Type B pancreatic cell (in vitro differentiated cells): ENCODE data around the gene HELZ2. TPM values are rescaled to one million over a fixed set of nuclear protein-coding genes. Genes with fewer than 3 reads are reported as not detected.

Experiments
- DNase-seq: peaks from one replicate; pipeline ENCODE4 v3.0.0; 2021; ENCODE audit warnings: mixed read lengths; ENCODE audit not compliant: unreplicated experiment; ENCODE audit errors: extremely low spot score
- H3K27ac Mint-ChIP-seq: 2 replicates; pipeline ENCODE4 v1.8.0; 2021; ENCODE audit warnings: mild to moderate bottlenecking, mixed read lengths
- H3K27me3 Mint-ChIP-seq: 2 replicates; pipeline ENCODE4 v1.8.0; 2021; ENCODE audit warnings: mixed read lengths
- H3K36me3 Mint-ChIP-seq: 2 replicates; pipeline ENCODE4 v1.8.0; 2021; ENCODE audit warnings: mixed read lengths
- H3K4me1 Mint-ChIP-seq: one replicate; pipeline ENCODE4 v1.8.0; 2021; ENCODE audit warnings: mixed read lengths; ENCODE audit not compliant: unreplicated experiment
- H3K4me3 Mint-ChIP-seq: 2 replicates; pipeline ENCODE4 v1.8.0; 2021; ENCODE audit warnings: mild to moderate bottlenecking, mixed read lengths
- H3K9me3 Mint-ChIP-seq: 2 replicates; pipeline ENCODE4 v1.8.0; 2021; ENCODE audit warnings: mixed read lengths
- CTCF ChIP-seq: fragments of 200-600 bp; sonication (generic); conservative IDR thresholded peaks from 2 replicates; pipeline ENCODE4 v1.5.0; 2021; ENCODE audit warnings: antibody characterized with exemption, mild to moderate bottlenecking
- total RNA-seq: library from RNA; stranded (reverse); gene quantifications from 2 replicates; pipeline ENCODE4 v1.2.1, GENCODE V29; 2021; ENCODE audit warnings: low replicate concordance

Gene HELZ2
- total RNA-seq, 1 donor from 2014 or later = 24.2 TPM

GRCh38 chr20:63585616-63586565 is 11.9 kb upstream of the HELZ2 start:
- Mint-ChIP-seq H3K27ac (no peak overlapping the region), H3K4me1 (peaks cover 8% of the 10 kb centered on the region), H3K9me3 (no peaks in the 10 kb centered on the region), H3K27me3 (no peaks in the 10 kb centered on the region), H3K36me3 (no peaks in the 10 kb centered on the region), H3K4me3 (no peak overlapping the region)
- no peak for TF ChIP-seq CTCF
- no peak for DNase-seq

DNA sequence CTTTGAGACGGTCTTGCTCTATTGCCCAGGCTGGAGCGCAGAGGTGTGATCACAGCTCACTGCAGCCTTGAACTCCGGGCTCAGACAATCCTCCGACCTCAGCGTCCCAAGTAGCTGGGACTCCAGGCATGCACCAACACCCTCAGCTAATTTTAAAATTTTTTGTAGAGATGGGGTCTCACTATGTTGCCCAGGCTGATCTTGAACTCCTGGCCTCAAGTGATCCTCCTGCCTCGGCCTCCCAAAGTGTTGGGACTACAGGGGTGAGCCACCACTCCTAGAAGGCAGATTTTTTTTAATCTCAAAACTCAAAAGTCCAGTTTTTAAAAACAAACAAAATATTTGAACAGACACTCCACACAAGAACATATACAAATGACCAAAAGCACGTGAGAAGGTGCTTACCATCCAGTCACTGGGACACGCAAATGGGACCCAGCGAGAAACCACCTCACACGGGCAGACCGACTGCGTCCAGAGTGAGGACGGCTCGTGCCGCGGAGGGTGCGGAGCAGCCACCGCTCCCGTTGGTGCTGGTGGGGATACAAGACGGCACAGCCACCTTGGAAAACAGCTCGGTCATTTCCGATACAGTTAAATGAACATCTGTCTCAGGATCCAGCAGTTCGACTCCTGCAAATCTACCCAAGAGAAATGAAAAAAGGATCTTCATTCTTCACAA is 8.5 kb upstream of the HELZ2 start:
- DNase-seq = no peak
- H3K36me3 Mint-ChIP-seq = no peaks in the 10 kb centered on the region
- H3K4me1 Mint-ChIP-seq = peaks cover 8% of the 10 kb centered on the region
- H3K9me3 Mint-ChIP-seq = no peaks in the 10 kb centered on the region
- TF ChIP-seq CTCF = no peak
- H3K27me3 Mint-ChIP-seq = peaks cover 3% of the 10 kb centered on the region
- H3K4me3 Mint-ChIP-seq = no peak overlapping the region
- no peak overlapping the region for H3K27ac Mint-ChIP-seq

- DNase-seq = no peak
- Mint-ChIP-seq H3K27me3 (peaks cover 7% of the 10 kb centered on the region), H3K4me1 (peaks cover 12% of the 10 kb centered on the region)
Observed at GRCh38 chr20:63580796-63581461, 6.9 kb upstream of the HELZ2 start.

DNA sequence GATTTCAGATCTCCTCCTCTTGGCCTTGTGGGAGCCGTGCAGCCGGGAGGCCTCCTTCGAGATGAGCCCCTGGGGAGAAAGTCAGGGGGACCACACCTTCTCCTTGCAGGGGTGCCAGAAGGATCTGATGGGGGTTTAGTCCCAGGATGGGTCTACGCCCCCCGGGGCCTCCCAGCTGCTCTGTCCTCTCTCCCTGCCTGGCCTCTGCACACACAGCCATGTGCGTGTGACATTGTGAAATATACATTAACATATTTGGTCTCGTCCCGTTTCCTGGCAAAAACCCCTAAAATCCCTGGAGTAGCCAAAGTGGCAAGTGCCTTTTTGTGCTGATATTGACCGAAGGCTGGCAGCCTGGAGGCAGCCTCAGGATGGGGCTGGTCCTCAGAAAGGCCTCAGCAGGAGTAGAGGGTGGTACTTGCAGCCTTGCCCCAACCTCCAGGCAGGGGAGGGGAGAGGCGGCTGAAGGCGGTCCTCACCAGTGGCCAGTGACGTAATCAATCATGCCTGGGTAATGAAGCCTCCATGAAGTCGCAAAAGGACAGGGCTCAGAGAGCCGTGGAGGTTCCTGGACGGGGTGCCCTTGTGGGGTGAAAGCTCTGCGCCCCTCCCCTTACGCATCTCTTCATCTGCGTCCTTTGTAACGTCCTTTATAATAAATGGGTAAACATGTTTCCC is 5.1 kb upstream of the HELZ2 start:
- H3K36me3 Mint-ChIP-seq = no peaks in the 10 kb centered on the region
- peaks cover 7% of the 10 kb centered on the region for H3K27me3 Mint-ChIP-seq
- DNase-seq = no peak
- H3K9me3 Mint-ChIP-seq = no peaks in the 10 kb centered on the region
- TF ChIP-seq CTCF = no peak
- no peak overlapping the region for H3K27ac Mint-ChIP-seq
- peaks cover 12% of the 10 kb centered on the region for H3K4me1 Mint-ChIP-seq
- H3K4me3 Mint-ChIP-seq = no peak overlapping the region

More at GRCh38 chr20:63580796-63581461, 6.9 kb upstream of the HELZ2 start:
- Mint-ChIP-seq H3K9me3 (no peaks in the 10 kb centered on the region), H3K27ac (no peak overlapping the region), H3K36me3 (no peaks in the 10 kb centered on the region), H3K4me3 (no peak overlapping the region)
- peak; percentile 45 for TF ChIP-seq CTCF
